AG04449 (cell line): Measurements from ENCODE around the gene KRT3.

Experiments used
- CTCF ChIA-PET: fragments of 350-600 bp; formaldehyde crosslinking; extraction: SDS; loops from one replicate; lab custom pipeline; 2021; ENCODE audit warnings: antibody characterized with exemption; lab: Yijun Ruan, JAX
- POLR2A ChIA-PET: fragments of 400-600, 350-600 bp; formaldehyde crosslinking; extraction: SDS; loops from one replicate; lab custom pipeline; 2020; ENCODE audit warnings: antibody characterized with exemption, inconsistent platforms; lab: Yijun Ruan, JAX
- DNase-seq: peaks from one replicate; pipeline ENCODE4 v3.0.0-alpha.2; 2010; ENCODE audit warnings: low read depth, low spot score
- H3K4me3 ChIP-seq: 2 replicates; pipeline ENCODE4 v1.5.1; 2011; ENCODE audit warnings: low read depth, mild to moderate bottlenecking, control low read depth, low read length
- TF ChIP-seq, protein P1 (sequence below): IDR thresholded peaks from one replicate; pipeline ENCODE4 v1.5.1; 2011; ENCODE audit warnings: mild to moderate bottlenecking, moderate library complexity, low read length, control low read depth, inconsistent platforms; ENCODE audit not compliant: insufficient read depth; ENCODE audit errors: missing control alignments

Gene KRT3

DNA sequence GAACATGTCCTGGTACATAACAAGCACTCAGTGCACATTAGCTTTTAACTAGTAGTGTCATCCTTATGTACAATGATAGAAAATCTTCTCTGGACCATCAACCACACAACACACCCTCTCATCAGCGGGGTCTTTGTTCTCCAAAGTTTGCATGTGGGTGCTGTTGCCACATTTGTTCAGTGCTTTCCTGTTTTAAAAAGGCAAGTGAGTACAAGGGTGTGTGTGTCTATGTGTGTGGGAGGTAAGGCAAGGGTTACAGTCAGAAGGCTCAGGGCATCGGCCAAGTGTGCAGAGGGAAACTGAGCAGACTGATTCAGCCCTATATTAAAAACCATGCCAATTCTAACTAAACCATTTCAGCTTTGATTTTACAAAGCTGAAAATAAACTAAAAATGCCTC, 36.7 kb downstream of the KRT3 start:
- TF ChIP-seq, protein P1, sequence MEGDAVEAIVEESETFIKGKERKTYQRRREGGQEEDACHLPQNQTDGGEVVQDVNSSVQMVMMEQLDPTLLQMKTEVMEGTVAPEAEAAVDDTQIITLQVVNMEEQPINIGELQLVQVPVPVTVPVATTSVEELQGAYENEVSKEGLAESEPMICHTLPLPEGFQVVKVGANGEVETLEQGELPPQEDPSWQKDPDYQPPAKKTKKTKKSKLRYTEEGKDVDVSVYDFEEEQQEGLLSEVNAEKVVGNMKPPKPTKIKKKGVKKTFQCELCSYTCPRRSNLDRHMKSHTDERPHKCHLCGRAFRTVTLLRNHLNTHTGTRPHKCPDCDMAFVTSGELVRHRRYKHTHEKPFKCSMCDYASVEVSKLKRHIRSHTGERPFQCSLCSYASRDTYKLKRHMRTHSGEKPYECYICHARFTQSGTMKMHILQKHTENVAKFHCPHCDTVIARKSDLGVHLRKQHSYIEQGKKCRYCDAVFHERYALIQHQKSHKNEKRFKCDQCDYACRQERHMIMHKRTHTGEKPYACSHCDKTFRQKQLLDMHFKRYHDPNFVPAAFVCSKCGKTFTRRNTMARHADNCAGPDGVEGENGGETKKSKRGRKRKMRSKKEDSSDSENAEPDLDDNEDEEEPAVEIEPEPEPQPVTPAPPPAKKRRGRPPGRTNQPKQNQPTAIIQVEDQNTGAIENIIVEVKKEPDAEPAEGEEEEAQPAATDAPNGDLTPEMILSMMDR, result no peak
- no peak for DNase-seq
- no peak overlapping the region for H3K4me3 ChIP-seq
- CTCF ChIA-PET, result interaction anchor here (1.7 kb wide), 1 partner anchor 112 kb away, joined by 3 read pairs; no protein-coding TSS in a partner anchor
- POLR2A ChIA-PET, result no interaction called here

DNA sequence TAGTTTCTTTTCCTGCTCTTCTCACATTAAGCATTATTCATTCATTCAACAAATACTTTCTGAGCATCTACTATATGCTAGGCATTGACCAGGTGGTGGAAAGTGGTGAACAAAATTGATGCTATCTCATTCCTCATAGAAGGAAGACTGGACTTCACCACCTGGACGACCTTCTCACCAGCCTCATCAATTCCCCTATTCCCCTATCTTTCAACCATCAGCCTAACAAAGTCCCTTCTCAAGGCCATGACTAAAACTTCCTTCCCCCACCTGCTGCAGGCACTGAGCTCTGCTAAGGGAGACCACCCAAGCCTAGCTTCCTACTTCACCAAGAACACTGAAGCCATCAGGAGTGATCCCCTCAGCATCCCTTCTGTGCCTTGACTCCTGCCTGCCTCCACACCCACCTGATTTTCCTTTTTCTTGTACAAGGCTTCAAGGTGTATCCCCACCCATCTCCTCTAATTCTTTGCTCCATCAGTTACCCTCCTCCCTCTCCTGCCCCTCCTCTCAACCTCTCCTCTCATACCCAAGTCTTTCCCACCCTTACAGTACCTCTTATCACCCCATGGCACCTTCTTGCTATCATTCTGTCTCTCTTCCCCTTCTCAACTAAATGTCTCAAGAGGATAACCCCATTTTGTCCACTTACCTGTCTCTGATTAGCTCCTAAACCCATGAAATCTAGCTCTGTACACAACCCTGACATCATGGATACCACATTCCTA, 38.3 kb downstream of the KRT3 start:
- no peak overlapping the region for H3K4me3 ChIP-seq
- CTCF ChIA-PET, result interaction anchor here (1.2 kb wide), 2 partner anchors 31 to 108 kb away, joined by 3 to 4 read pairs; no protein-coding TSS in a partner anchor
- TF ChIP-seq, protein P1, result no peak
- POLR2A ChIA-PET, result no interaction called here
- DNase-seq, result no peak

DNA sequence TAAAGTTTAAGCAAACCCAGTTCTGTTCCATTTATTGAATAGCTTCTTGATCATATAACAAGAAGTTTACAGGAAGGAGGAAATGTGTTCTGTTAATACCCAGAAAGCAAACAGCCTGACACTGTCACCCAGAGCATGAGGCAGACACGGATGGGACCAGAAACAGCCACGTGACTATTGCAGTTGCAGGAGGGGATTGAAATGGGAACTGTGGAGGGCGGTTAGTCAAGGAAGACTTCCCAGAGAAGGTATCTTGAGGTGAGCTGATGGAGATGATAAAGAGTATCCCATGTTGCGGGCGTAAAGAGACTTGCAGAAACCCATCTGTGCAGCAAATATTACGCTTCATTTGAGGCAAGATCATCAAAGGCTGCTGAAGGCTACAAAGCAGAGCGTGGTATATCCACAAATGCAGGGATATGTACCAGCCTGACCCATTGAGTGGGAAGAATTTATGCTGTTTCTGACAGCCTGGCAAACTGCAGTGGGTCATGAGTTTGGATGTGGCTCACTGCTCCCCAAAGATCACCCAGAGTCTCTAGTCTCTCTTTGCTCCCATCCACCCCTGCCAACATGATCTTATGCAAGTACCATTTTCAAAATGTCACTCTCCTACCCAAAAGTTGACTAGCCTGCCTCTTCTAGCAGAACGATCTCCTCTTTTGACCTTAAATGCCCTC, 39.5 kb downstream of the KRT3 start:
- CTCF ChIA-PET, result no interaction called here
- TF ChIP-seq, protein P1, result no peak
- POLR2A ChIA-PET, result no interaction called here
- no peak for DNase-seq
- H3K4me3 ChIP-seq, result no peak overlapping the region

DNA sequence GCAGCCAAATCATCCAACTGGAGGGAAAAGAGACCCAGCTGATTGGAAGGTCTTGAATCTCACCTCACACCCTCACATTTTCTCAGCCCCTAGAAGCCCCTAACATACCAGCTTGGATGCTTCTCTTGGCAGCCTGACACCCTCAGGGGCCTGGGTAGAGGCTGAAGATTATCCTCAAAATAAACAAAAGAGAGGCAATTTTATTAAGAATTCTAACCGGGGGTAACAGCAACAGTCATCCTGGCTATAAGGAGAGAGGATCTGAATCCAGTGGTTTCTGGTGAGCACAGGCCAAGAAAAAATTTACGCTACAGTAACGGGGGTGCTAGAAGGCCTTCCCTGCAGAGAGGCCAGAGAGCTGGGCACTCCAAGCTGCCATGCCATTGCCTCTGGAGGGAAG, 40.4 kb downstream of the KRT3 start:
- ChIA-PET POLR2A (no interaction called here), CTCF (no interaction called here)
- TF ChIP-seq, protein P1, result no peak
- DNase-seq, result no peak
- H3K4me3 ChIP-seq, result no peak overlapping the region

DNA sequence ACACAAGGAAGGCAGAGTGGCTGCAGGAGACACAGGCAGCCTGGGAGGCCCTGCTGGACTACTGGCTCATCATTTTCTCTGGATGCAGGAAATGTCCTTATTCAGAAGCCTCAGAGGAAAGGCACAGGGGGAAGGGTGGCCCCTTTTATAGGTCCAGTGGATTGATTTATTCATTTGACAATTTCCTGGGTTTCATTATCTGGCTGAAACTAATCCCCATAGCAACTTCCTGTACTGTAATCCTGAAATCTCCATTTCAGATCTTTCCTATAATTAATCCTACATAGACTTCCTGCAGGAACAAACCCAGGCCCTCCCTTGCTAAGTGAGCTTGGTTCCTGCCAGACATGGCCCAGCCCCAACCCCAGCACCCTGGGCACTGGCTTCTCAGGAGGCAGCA, 41.8 kb downstream of the KRT3 start:
- ChIA-PET CTCF (no interaction called here), POLR2A (no interaction called here)
- TF ChIP-seq, protein P1, result no peak
- no peak overlapping the region for H3K4me3 ChIP-seq
- no peak for DNase-seq

DNA sequence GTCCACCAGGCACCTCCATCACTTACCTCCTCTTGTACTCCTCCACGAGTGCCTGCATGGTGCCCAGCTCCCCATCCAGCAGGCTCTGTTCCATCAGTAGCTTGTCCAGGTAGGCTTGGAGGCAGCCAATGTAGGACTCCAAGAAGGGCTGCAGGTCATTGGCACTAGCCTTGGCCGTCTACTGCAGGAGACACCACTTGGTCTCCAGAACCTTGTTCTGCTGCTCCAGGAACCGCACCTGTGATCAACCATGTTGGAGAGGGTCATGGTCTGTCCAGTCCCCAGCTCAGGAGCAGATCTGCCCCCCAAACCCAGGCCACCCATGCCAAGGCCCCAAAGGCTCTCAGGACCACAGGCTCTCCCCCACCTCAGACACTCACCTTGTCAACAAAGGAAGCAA, 42.6 kb downstream of the KRT3 start:
- POLR2A ChIA-PET, result no interaction called here
- CTCF ChIA-PET, result no interaction called here
- no peak for DNase-seq
- TF ChIP-seq, protein P1, result no peak
- no peak overlapping the region for H3K4me3 ChIP-seq
